Aorta (tissue), 5 donors: Measurements from ENCODE around the gene SLC2A6. TPM values are rescaled to one million over a fixed set of nuclear protein-coding genes. Genes with fewer than 3 reads are reported as not detected.

Experiments used
- ATAC-seq: fragments of 200-7000 bp; cut with Tn5 transposase; one replicate; pipeline ENCODE4 v1.9.1; 2022; ENCODE audit warnings: moderate library complexity; ENCODE audit not compliant: low FRiP score
- DNase-seq, 2 donors: peaks; one replicate each; pipeline ENCODE4 v3.0.0-alpha.2; 2020
- H3K27ac ChIP-seq, 2 donors: one replicate each; pipeline ENCODE4 v1.5.1; 2013; ENCODE audit warnings: low read length in 2 of 2, mild to moderate bottlenecking in 2 of 2, moderate library complexity in 2 of 2, control low read depth in 1 of 2, inconsistent platforms in 1 of 2, low read depth in 1 of 2
- H3K27me3 ChIP-seq, 2 donors: one replicate each; pipeline ENCODE4 v1.6.1; 2013; ENCODE audit warnings: control low read depth in 1 of 2, low read length in 1 of 2, mild to moderate bottlenecking in 1 of 2, moderate library complexity in 1 of 2; ENCODE audit not compliant: insufficient read depth in 2 of 2, control insufficient read depth in 1 of 2
- H3K36me3 ChIP-seq, 2 donors: one replicate each; pipeline ENCODE4 v1.6.1; 2013; ENCODE audit warnings: control low read depth in 1 of 2, low read length in 1 of 2, mild to moderate bottlenecking in 1 of 2; ENCODE audit not compliant: insufficient read depth in 2 of 2, control insufficient read depth in 1 of 2
- H3K4me1 ChIP-seq, 2 donors: one replicate each; pipeline ENCODE4 v1.6.1; 2013; ENCODE audit warnings: low read length in 2 of 2, control low read depth in 1 of 2, mild to moderate bottlenecking in 1 of 2, moderate library complexity in 1 of 2; ENCODE audit not compliant: insufficient read depth in 2 of 2, control insufficient read depth in 1 of 2
- H3K4me3 ChIP-seq, 2 donors: one replicate each; pipeline ENCODE4 v1.5.1; 2013; ENCODE audit warnings: low read length in 2 of 2, control low read depth in 1 of 2, mild to moderate bottlenecking in 1 of 2
- H3K9me3 ChIP-seq: one replicate; pipeline ENCODE4 v1.6.1; 2013; ENCODE audit warnings: mild to moderate bottlenecking, low read length; ENCODE audit not compliant: control insufficient read depth
- WGBS, 2 donors: extraction: QIAGEN DNeasy Blood & Tissue Kit; methylation state at CpG; one replicate each; pipeline ENCODE4 v1.1.7; 2013; 5-methylcytosine and 5-hydroxymethylcytosine counted together
- intact Hi-C, 2 donors: fragments of 100-400 bp; cut with DNase I; formaldehyde crosslinking; loops; one replicate each; pipeline versions ENCODE4 v1.14.2 to v1.15.0; 2022
- polyA plus RNA-seq, 2 donors: library from polyadenylated mRNA; stranded (reverse); fragments of 200-250 nt; gene quantifications; one replicate each; pipeline ENCODE4 v1.2.3, GENCODE V29; 2013
- total RNA-seq, 2 donors: library from RNA; stranded (reverse); fragmentation: NEBNext Ultra II Directional; extraction: Animal tissue kit (Norgen Biotek cat#: 25700); gene quantifications; one replicate each; pipeline ENCODE4 v1.2.1, GENCODE V29; 2021
- donor health status: healthy with polysubstance abuse.
- donor health status: Bipolar disorder and iron deficiency.
- donor health status: DM: no; HTN: no; CAD: no.
- donor health status: DM: no; HTN: no; CAD: no.
- donor health status: DM: yes; HTN: yes; CAD: no.

The SLC2A6 gene
- total and polyA plus RNA-seq, 4 donors: 1.5 to 5.8 (median 2.9) TPM

DNA sequence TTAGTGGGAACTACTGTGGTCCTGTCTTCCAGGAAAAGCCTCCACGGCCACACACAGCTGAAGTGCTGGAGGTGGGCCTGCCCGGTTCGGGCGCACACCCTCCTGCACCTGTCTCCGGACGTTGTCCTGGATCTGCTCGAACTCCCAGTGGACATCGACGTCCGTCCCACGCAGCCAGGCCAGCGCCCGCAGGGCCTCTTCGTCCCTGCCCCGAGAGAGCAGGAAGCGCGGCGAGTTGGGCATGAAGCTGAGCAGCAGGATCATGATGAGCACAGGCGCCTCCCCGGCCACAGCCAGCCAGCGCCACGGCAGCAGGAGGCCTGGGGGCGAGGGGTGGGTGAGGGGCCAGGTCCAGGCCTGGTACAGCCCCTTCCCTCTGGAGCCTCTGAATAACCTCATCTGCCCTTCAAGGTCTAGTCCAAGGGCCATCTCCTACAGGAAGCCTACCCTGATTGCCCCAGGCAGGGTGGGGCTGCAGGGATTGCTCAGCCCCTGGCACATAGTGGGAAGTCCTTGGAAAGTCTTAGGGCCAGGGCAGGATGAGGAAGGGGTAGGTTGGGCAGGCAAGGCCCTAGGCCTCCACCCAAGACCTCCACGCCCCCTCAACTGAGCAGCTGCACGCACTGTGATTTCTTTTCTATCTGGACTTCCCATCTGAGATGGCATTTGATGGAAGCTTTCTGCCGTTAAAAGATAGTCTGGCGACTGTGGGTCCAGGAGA lies 3.4 kb downstream of the SLC2A6 start:
- no peak overlapping the region for H3K4me3 ChIP-seq
- no peak overlapping the region for H3K27ac ChIP-seq
- DNase-seq: no peak
- intact Hi-C loops: loop anchor here in 1 of 2 donors (5.0 kb wide), 1 partner anchor 58 kb away; the partner anchor contains the start of gene REXO4
- H3K36me3 ChIP-seq: no peaks in the 10 kb centered on the region
- 93 to 94% methylated on average over 27 of the region's 27 CpGs for WGBS, 2 donors
- H3K27me3 ChIP-seq: no peaks in the 10 kb centered on the region
- no peaks in the 10 kb centered on the region for H3K9me3 ChIP-seq
- no peaks in the 10 kb centered on the region for H3K4me1 ChIP-seq
- ATAC-seq: no peak

GRCh38 chr9:133474853-133475252 lies 4.0 kb downstream of the SLC2A6 start:
- Histone ChIP-seq H3K36me3 (no peaks in the 10 kb centered on the region), H3K27ac (no peak overlapping the region), H3K9me3 (no peaks in the 10 kb centered on the region), H3K4me3 (no peak overlapping the region), H3K4me1 (no peaks in the 10 kb centered on the region), H3K27me3 (no peaks in the 10 kb centered on the region)
- DNase-seq (no peak), ATAC-seq (no peak)
- WGBS, 2 donors: 90 to 93% methylated on average over 20 of the region's 20 CpGs
- intact Hi-C loops: loop anchor here in 1 of 2 donors (5.0 kb wide), 1 partner anchor 58 kb away; the partner anchor contains the start of gene REXO4

GRCh38 chr9:133474215-133474614 lies 4.7 kb downstream of the SLC2A6 start:
- intact Hi-C loops: no loop called here
- no peak overlapping the region for H3K4me3 ChIP-seq
- H3K4me1 ChIP-seq: no peaks in the 10 kb centered on the region
- no peaks in the 10 kb centered on the region for H3K36me3 ChIP-seq
- no peaks in the 10 kb centered on the region for H3K9me3 ChIP-seq
- no peak for DNase-seq
- ATAC-seq: no peak
- H3K27me3 ChIP-seq: no peaks in the 10 kb centered on the region
- WGBS, 2 donors: 75 to 82% methylated on average over 5 of the region's 5 CpGs
- no peak overlapping the region for H3K27ac ChIP-seq

DNA sequence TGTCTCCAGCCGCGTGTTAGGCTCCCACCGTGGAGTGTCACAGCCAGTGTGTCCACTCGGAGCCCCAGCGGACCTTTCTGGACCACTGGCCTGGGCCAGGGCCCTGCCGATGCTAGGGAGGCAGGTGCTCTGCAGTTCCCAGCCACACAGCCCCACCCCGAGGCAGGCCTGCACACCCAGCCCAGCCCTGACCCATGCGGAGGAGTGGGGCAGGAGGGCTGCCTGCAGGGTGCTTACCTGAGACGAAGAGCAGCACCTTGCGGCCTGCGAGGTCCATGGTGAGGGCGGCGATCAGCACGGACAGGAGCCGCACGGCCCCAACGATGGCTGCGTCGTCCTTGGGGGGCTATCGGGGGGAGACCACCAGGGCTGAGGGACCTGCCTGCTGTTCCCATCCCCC lies 5.2 kb downstream of the SLC2A6 start:
- DNase-seq: no peak
- Histone ChIP-seq H3K27ac (no peak overlapping the region), H3K27me3 (no peaks in the 10 kb centered on the region), H3K4me1 (no peaks in the 10 kb centered on the region), H3K4me3 (no peak overlapping the region), H3K36me3 (peaks cover 0 to 2% of the 10 kb centered on the region in 2 donors), H3K9me3 (no peaks in the 10 kb centered on the region)
- intact Hi-C loops: no loop called here
- ATAC-seq: no peak
- 91 to 92% methylated on average over 19 to 20 of the region's 20 CpGs for WGBS, 2 donors

GRCh38 chr9:133472753-133473378 lies 6.0 kb downstream of the SLC2A6 start:
- ATAC-seq (no peak), DNase-seq (no peak)
- Histone ChIP-seq H3K4me3 (no peak overlapping the region), H3K9me3 (no peaks in the 10 kb centered on the region), H3K27ac (no peak overlapping the region), H3K4me1 (no peaks in the 10 kb centered on the region), H3K36me3 (peaks cover 0 to 3% of the 10 kb centered on the region in 2 donors), H3K27me3 (no peaks in the 10 kb centered on the region)
- 69 to 73% methylated on average over 19 of the region's 19 CpGs for WGBS, 2 donors
- intact Hi-C loops: no loop called here

- Histone ChIP-seq H3K4me3 (no peak overlapping the region), H3K36me3 (peaks cover 0 to 3% of the 10 kb centered on the region in 2 donors), H3K4me1 (no peaks in the 10 kb centered on the region), H3K27ac (no peak overlapping the region), H3K27me3 (no peaks in the 10 kb centered on the region), H3K9me3 (no peaks in the 10 kb centered on the region)
- ATAC-seq (no peak), DNase-seq (no peak)
- WGBS, 2 donors: 79 to 89% methylated on average over 11 of the region's 11 CpGs
- intact Hi-C loops: no loop called here
Measured at GRCh38 chr9:133472277-133472645, 6.6 kb downstream of the SLC2A6 start.

DNA sequence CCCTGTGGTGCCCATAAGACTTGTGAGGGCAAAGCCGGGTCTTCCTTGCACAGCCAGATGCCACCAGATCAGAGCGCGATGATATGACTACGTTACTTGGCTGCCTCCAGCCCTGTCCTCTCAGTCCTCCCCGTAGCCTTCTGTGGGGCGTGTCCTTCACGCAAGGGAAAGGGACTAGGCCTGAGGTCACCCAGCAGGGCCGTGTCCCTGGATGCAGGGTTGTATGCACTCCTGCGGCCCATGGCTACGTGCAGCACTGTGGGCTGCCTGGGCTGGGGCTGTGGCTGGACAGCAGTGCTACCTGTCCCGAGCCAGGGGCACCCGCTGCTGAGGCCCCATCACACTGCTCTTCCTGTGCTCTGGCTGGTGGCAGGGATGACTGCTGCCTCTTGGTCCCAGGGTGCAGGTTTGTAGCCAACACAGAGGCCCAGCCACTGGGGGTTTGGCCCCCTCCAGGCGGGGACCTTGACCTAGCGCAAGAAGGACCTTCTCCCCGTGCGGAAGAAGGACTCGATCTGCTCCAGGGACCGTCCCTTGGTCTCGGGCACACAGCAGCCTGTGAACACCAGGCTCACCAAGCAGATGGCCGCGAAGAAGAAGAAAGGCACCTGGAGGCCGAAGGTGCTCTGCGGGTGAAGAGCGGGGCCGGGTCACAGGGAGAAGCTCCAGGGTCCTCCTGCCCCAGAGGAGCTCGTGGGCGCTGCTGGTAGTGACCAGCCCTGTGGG lies 7.2 kb downstream of the SLC2A6 start:
- Histone ChIP-seq H3K9me3 (no peaks in the 10 kb centered on the region), H3K27ac (no peak overlapping the region), H3K36me3 (peaks cover 0 to 3% of the 10 kb centered on the region in 2 donors), H3K4me3 (no peak overlapping the region), H3K27me3 (no peaks in the 10 kb centered on the region), H3K4me1 (no peaks in the 10 kb centered on the region)
- intact Hi-C loops: no loop called here
- DNase-seq (no peak), ATAC-seq (no peak)
- WGBS, 2 donors: 83 to 85% methylated on average over 27 of the region's 27 CpGs

DNA sequence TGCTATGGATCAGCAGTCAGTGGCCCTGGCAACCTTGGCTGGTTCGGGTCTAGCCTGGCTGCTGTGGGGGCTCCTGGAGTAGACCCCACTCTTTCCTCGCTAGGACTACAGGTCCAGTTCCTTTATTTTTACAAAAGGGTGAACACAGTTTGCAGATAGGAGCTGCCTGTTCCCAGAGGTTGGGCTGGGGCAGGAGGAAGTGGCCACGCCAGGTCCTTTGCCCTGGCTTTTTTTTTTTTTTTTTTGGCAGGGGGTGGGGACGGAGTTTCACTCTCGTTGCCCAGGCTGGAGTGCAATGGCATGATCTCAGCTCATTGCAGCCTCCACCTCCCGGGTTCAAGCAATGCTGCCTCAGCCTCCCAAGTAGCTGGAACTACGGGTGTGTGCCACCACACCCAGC lies 7.9 kb downstream of the SLC2A6 start:
- H3K4me3 ChIP-seq: no peak overlapping the region
- no peak overlapping the region for H3K27ac ChIP-seq
- H3K36me3 ChIP-seq: peaks cover 0 to 3% of the 10 kb centered on the region in 2 donors
- H3K9me3 ChIP-seq: no peaks in the 10 kb centered on the region
- intact Hi-C loops: no loop called here
- no peaks in the 10 kb centered on the region for H3K27me3 ChIP-seq
- H3K4me1 ChIP-seq: no peaks in the 10 kb centered on the region
- ATAC-seq (no peak), DNase-seq (no peak)
- 74% methylated on average over 7 of the region's 7 CpGs for WGBS, 2 donors
